ENCODE results near the gene PISD. TPM values are rescaled to one million over a fixed set of nuclear protein-coding genes. Genes with fewer than 3 reads are reported as not detected.

The PISD gene
- total RNA-seq, 1 donor from 2014 or later = 47.3 TPM

GRCh38 chr22:31578171-31578570 lies 83.8 kb downstream of the PISD start:
- TF ChIP-seq CTCF (IDR thresholded peaks at IDR 0.05) = no peak
- intact Hi-C loops (cut with DNase I) = no loop called here
- no peak overlapping the region for H3K27ac ChIP-seq
- ATAC-seq (no peak), DNase-seq (no peak)
- no peaks in the 10 kb centered on the region for H3K9me3 ChIP-seq
- no peaks in the 10 kb centered on the region for H3K27me3 ChIP-seq (ENCODE audit: low read depth)
- no peak overlapping the region for H3K4me3 ChIP-seq
- H3K36me3 ChIP-seq = peaks cover 60% of the 10 kb centered on the region
- H3K4me1 ChIP-seq = no peaks in the 10 kb centered on the region

- ATAC-seq = no peak
- Histone ChIP-seq H3K27me3 (ENCODE audit: low read depth) (no peaks in the 10 kb centered on the region), H3K4me1 (no peaks in the 10 kb centered on the region), H3K36me3 (peaks cover 64% of the 10 kb centered on the region), H3K4me3 (no peak overlapping the region), H3K27ac (no peak overlapping the region), H3K9me3 (no peaks in the 10 kb centered on the region)
- intact Hi-C loops (cut with DNase I) = no loop called here
- DNase-seq = no peak
- no peak for TF ChIP-seq CTCF (IDR thresholded peaks at IDR 0.05)
Observed at GRCh38 chr22:31577711-31578110, 84.3 kb downstream of the PISD start.

- Histone ChIP-seq H3K27ac (no peak overlapping the region), H3K36me3 (peaks cover 65% of the 10 kb centered on the region), H3K4me3 (no peak overlapping the region), H3K27me3 (ENCODE audit: low read depth) (no peaks in the 10 kb centered on the region), H3K4me1 (no peaks in the 10 kb centered on the region), H3K9me3 (no peaks in the 10 kb centered on the region)
- DNase-seq (no peak), ATAC-seq (no peak)
- TF ChIP-seq CTCF (IDR thresholded peaks at IDR 0.05) = no peak
- intact Hi-C loops (cut with DNase I) = no loop called here
Observed at GRCh38 chr22:31575190-31575589, 86.8 kb downstream of the PISD start.

- Histone ChIP-seq H3K9me3 (no peaks in the 10 kb centered on the region), H3K36me3 (peaks cover 61% of the 10 kb centered on the region), H3K27ac (no peak overlapping the region), H3K4me1 (no peaks in the 10 kb centered on the region), H3K4me3 (no peak overlapping the region), H3K27me3 (ENCODE audit: low read depth) (no peaks in the 10 kb centered on the region)
- intact Hi-C loops (cut with DNase I) = no loop called here
- no peak for TF ChIP-seq CTCF (IDR thresholded peaks at IDR 0.05)
- no peak for ATAC-seq
- no peak for DNase-seq
Observed at GRCh38 chr22:31574055-31574670, 87.9 kb downstream of the PISD start.

GRCh38 chr22:31572939-31573338 lies 89.1 kb downstream of the PISD start:
- Histone ChIP-seq H3K4me3 (no peak overlapping the region), H3K27me3 (ENCODE audit: low read depth) (no peaks in the 10 kb centered on the region), H3K4me1 (no peaks in the 10 kb centered on the region), H3K36me3 (peaks cover 48% of the 10 kb centered on the region), H3K27ac (no peak overlapping the region), H3K9me3 (no peaks in the 10 kb centered on the region)
- DNase-seq (no peak), ATAC-seq (no peak)
- intact Hi-C loops (cut with DNase I) = no loop called here
- TF ChIP-seq CTCF (IDR thresholded peaks at IDR 0.05) = no peak
